AG04450 (cell line): ENCODE data around the gene GPR183. TPM values are rescaled to one million over a fixed set of nuclear protein-coding genes. Genes with fewer than 3 reads are reported as not detected.

Source experiments
- CTCF ChIA-PET: fragments of 300-600, 350-600 bp; formaldehyde crosslinking; extraction: SDS; loops from one replicate; lab custom pipeline; 2022; ENCODE audit warnings: antibody characterized with exemption, inconsistent platforms; lab: Charles Lee
- POLR2A ChIA-PET: fragments of 350-600 bp; formaldehyde crosslinking; extraction: SDS; loops from one replicate; lab custom pipeline; 2021; ENCODE audit warnings: antibody characterized with exemption, inconsistent platforms; lab: Yijun Ruan, JAX
- DNase-seq: peaks from one replicate; pipeline ENCODE4 v3.0.0-alpha.2; 2011; ENCODE audit warnings: low read depth, low spot score
- H3K27ac ChIP-seq: one replicate; pipeline ENCODE4 v1.5.1; 2012; ENCODE audit warnings: low read depth, low read length, control low read depth
- H3K27me3 ChIP-seq: one replicate; pipeline ENCODE4 v1.6.0; 2012; ENCODE audit warnings: low read length; ENCODE audit not compliant: control insufficient read depth, insufficient read depth
- H3K4me3 ChIP-seq: 2 replicates; pipeline ENCODE4 v1.5.1; 2011; ENCODE audit warnings: mild to moderate bottlenecking, low read depth, low read length, control low read depth
- H3K9me3 ChIP-seq: 2 replicates; pipeline ENCODE4 v1.5.1; 2012; ENCODE audit warnings: low read length; ENCODE audit not compliant: control insufficient read depth, insufficient read depth
- CTCF ChIP-seq: IDR thresholded peaks from 2 replicates; pipeline ENCODE4 v1.5.1; 2011; ENCODE audit warnings: low read depth, low read length, control low read depth, inconsistent platforms
- polyA plus RNA-seq: library from polyadenylated mRNA; depleted of rRNA; stranded (reverse); fragments of >200 nt; gene quantifications from 2 replicates; pipeline ENCODE4 v1.2.3, GENCODE V29; 2011

Gene GPR183
- polyA plus RNA-seq, 1 experiment = 0.06 TPM

GRCh38 chr13:99354371-99354951, 47.3 kb upstream of the GPR183 start:
- DNase-seq = no peak
- ChIA-PET CTCF (interaction anchor here (0.6 kb wide), 1 partner anchor 89 kb away, joined by 3 read pairs; no protein-coding TSS in a partner anchor), POLR2A (no interaction called here)
- TF ChIP-seq CTCF = no peak
- Histone ChIP-seq H3K27ac (no peak overlapping the region), H3K4me3 (no peak overlapping the region), H3K9me3 (no peaks in the 10 kb centered on the region), H3K27me3 (no peaks in the 10 kb centered on the region)

GRCh38 chr13:99353836-99354235, 46.6 kb upstream of the GPR183 start:
- ChIA-PET CTCF (interaction anchor here (0.7 kb wide), 1 partner anchor 12 kb away, joined by 3 read pairs; no protein-coding TSS in a partner anchor), POLR2A (no interaction called here)
- no peak for TF ChIP-seq CTCF
- H3K9me3 ChIP-seq = no peaks in the 10 kb centered on the region
- H3K27me3 ChIP-seq = no peaks in the 10 kb centered on the region
- H3K27ac ChIP-seq = no peak overlapping the region
- no peak for DNase-seq
- H3K4me3 ChIP-seq = no peak overlapping the region

- no peak for TF ChIP-seq CTCF
- H3K27me3 ChIP-seq = no peaks in the 10 kb centered on the region
- ChIA-PET POLR2A (no interaction called here), CTCF (no interaction called here)
- no peak for DNase-seq
- no peaks in the 10 kb centered on the region for H3K9me3 ChIP-seq
- no peak overlapping the region for H3K4me3 ChIP-seq
- H3K27ac ChIP-seq = no peak overlapping the region
Measured at GRCh38 chr13:99353246-99353600, 46.0 kb upstream of the GPR183 start.

GRCh38 chr13:99352351-99353245, 45.4 kb upstream of the GPR183 start:
- no peak for TF ChIP-seq CTCF
- no peaks in the 10 kb centered on the region for H3K9me3 ChIP-seq
- H3K27me3 ChIP-seq = no peaks in the 10 kb centered on the region
- no peak for DNase-seq
- no peak overlapping the region for H3K27ac ChIP-seq
- no peak overlapping the region for H3K4me3 ChIP-seq
- CTCF ChIA-PET = interaction anchor here (0.8 to 0.9 kb wide), 4 partner anchors 16 to 84 kb away, joined by 3 to 5 read pairs (median 4); no protein-coding TSS in a partner anchor
- POLR2A ChIA-PET = no interaction called here

GRCh38 chr13:99351772-99352171, 44.6 kb upstream of the GPR183 start:
- Histone ChIP-seq H3K27me3 (no peaks in the 10 kb centered on the region), H3K4me3 (no peak overlapping the region), H3K27ac (no peak overlapping the region), H3K9me3 (no peaks in the 10 kb centered on the region)
- POLR2A ChIA-PET = no interaction called here
- no peak for TF ChIP-seq CTCF
- no peak for DNase-seq
- CTCF ChIA-PET = interaction anchor here (0.7 to 0.9 kb wide), 5 partner anchors 16 to 85 kb away, joined by 3 to 5 read pairs (median 4); no protein-coding TSS in a partner anchor
